Osteocyte (in vitro differentiated cells): Measurements from ENCODE around the gene OSBPL5. TPM values are rescaled to one million over a fixed set of nuclear protein-coding genes. Genes with fewer than 3 reads are reported as not detected.

Experiments
- DNase-seq: peaks from one replicate; pipeline ENCODE4 v3.0.0; 2021; ENCODE audit warnings: mixed read lengths; ENCODE audit not compliant: unreplicated experiment; ENCODE audit errors: extremely low spot score
- H3K27ac Mint-ChIP-seq: one replicate; pipeline ENCODE4 v1.8.0; 2021; ENCODE audit warnings: mild to moderate bottlenecking, mixed read lengths; ENCODE audit not compliant: unreplicated experiment
- H3K27me3 Mint-ChIP-seq: one replicate; pipeline ENCODE4 v1.8.0; 2021; ENCODE audit warnings: mixed read lengths; ENCODE audit not compliant: unreplicated experiment
- H3K36me3 Mint-ChIP-seq: one replicate; pipeline ENCODE4 v1.8.0; 2021; ENCODE audit warnings: mixed read lengths; ENCODE audit not compliant: unreplicated experiment
- H3K4me1 Mint-ChIP-seq: one replicate; pipeline ENCODE4 v1.8.0; 2021; ENCODE audit warnings: mixed read lengths; ENCODE audit not compliant: unreplicated experiment
- H3K4me3 Mint-ChIP-seq: one replicate; pipeline ENCODE4 v1.8.0; 2021; ENCODE audit warnings: mild to moderate bottlenecking, moderate library complexity, mixed read lengths; ENCODE audit not compliant: unreplicated experiment
- H3K9me3 Mint-ChIP-seq: one replicate; pipeline ENCODE4 v1.8.0; 2021; ENCODE audit warnings: mixed read lengths; ENCODE audit not compliant: unreplicated experiment
- CTCF ChIP-seq: fragments of 200-600 bp; sonication (generic); IDR thresholded peaks from 2 replicates; pipeline ENCODE4 v1.5.0; 2021; ENCODE audit warnings: antibody characterized with exemption, mild to moderate bottlenecking, moderate library complexity
- total RNA-seq: library from RNA; stranded (reverse); gene quantifications from 2 replicates; pipeline ENCODE4 v1.2.1, GENCODE V29; 2021

The OSBPL5 gene
- total RNA-seq, 1 donor from 2014 or later: 47.9 TPM

- Mint-ChIP-seq H3K36me3 (peaks cover 17% of the 10 kb centered on the region), H3K27me3 (no peaks in the 10 kb centered on the region), H3K4me3 (peak overlapping the region; percentile 88), H3K4me1 (peaks cover 55% of the 10 kb centered on the region), H3K9me3 (no peaks in the 10 kb centered on the region), H3K27ac (peak overlapping the region; percentile 93)
- no peak for DNase-seq
- TF ChIP-seq CTCF: no peak
Measured at GRCh38 chr11:3056296-3057068, 108.6 kb downstream of the OSBPL5 start.

GRCh38 chr11:3055891-3056290, 109.2 kb downstream of the OSBPL5 start:
- Mint-ChIP-seq H3K4me3 (peak overlapping the region; percentile 88), H3K27me3 (no peaks in the 10 kb centered on the region), H3K27ac (peak overlapping the region; percentile 93), H3K4me1 (peaks cover 61% of the 10 kb centered on the region), H3K36me3 (peaks cover 17% of the 10 kb centered on the region), H3K9me3 (no peaks in the 10 kb centered on the region)
- TF ChIP-seq CTCF: no peak
- no peak for DNase-seq

- TF ChIP-seq CTCF: no peak
- DNase-seq: no peak
- no peaks in the 10 kb centered on the region for H3K27me3 Mint-ChIP-seq
- peaks cover 17% of the 10 kb centered on the region for H3K36me3 Mint-ChIP-seq
- H3K9me3 Mint-ChIP-seq: no peaks in the 10 kb centered on the region
- H3K27ac Mint-ChIP-seq: peak overlapping the region; percentile 52
- peak overlapping the region; percentile 1 for H3K4me3 Mint-ChIP-seq
- peaks cover 81% of the 10 kb centered on the region for H3K4me1 Mint-ChIP-seq
Measured at GRCh38 chr11:3052567-3052966, 112.5 kb downstream of the OSBPL5 start.

GRCh38 chr11:3052109-3052479, 113.0 kb downstream of the OSBPL5 start:
- peaks cover 83% of the 10 kb centered on the region for H3K4me1 Mint-ChIP-seq
- peaks cover 17% of the 10 kb centered on the region for H3K36me3 Mint-ChIP-seq
- H3K27me3 Mint-ChIP-seq: no peaks in the 10 kb centered on the region
- no peaks in the 10 kb centered on the region for H3K9me3 Mint-ChIP-seq
- H3K4me3 Mint-ChIP-seq: peak overlapping the region; percentile 50
- peak overlapping the region; percentile 100 for H3K27ac Mint-ChIP-seq
- TF ChIP-seq CTCF: no peak
- no peak for DNase-seq

- TF ChIP-seq CTCF: peak; percentile 25
- DNase-seq: no peak
- no peaks in the 10 kb centered on the region for H3K27me3 Mint-ChIP-seq
- peak overlapping the region; percentile 73 for H3K4me3 Mint-ChIP-seq
- H3K9me3 Mint-ChIP-seq: no peaks in the 10 kb centered on the region
- peak overlapping the region; percentile 100 for H3K27ac Mint-ChIP-seq
- H3K4me1 Mint-ChIP-seq: peaks cover 86% of the 10 kb centered on the region
- peaks cover 20% of the 10 kb centered on the region for H3K36me3 Mint-ChIP-seq
Measured at GRCh38 chr11:3051196-3052108, 113.7 kb downstream of the OSBPL5 start.
